HG02763 (cell line): ENCODE data around the gene RAG1.

Experiments used
- ATAC-seq: cut with Tn5 transposase; IDR thresholded peaks from one replicate; pipeline ENCODE4 v1.9.1; 2021; ENCODE audit warnings: mild to moderate bottlenecking, moderate library complexity; ENCODE audit not compliant: unreplicated experiment

Gene RAG1

GRCh38 chr11:36627006-36627405, 59.2 kb downstream of the RAG1 start:
- no peak for ATAC-seq

GRCh38 chr11:36627471-36627870, 59.7 kb downstream of the RAG1 start:
- ATAC-seq: no peak

- ATAC-seq: no peak
Observed at GRCh38 chr11:36628141-36628540, 60.3 kb downstream of the RAG1 start.

GRCh38 chr11:36628765-36629244, 61.0 kb downstream of the RAG1 start:
- ATAC-seq: no peak
